ENCODE results near the gene MTG1. TPM values are rescaled to one million over a fixed set of nuclear protein-coding genes. Genes with fewer than 3 reads are reported as not detected.

Gene MTG1
- total and polyA plus RNA-seq, 2 donors (not counting 1 experiment from before 2014, with no cell fraction given), result 90.0 to 117 TPM

DNA sequence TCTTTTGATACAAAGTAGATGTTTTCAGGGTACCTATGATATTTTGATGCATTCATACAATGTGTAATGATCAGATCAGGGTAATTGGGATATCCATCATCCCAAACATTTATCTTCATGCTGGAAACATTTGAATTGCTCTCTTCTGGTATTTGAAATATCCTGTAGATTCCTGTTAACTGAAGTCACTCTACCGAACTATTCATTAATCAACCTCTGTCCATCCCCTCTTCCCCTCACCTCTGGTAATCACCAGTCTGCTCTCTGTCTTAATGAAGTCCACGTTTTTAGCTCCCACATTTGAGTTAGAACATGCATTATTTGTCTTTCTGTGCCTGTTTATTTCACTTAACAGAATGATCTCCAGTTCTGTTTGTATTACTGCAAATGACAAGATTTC lies 11.3 kb downstream of the MTG1 start:
- Mint-ChIP-seq H3K27ac (peak overlapping the region; percentile 51), H3K27me3 (no peaks in the 10 kb centered on the region), H3K4me3 (no peak overlapping the region), H3K9me3 (ENCODE audit: insufficient read depth) (no peaks in the 10 kb centered on the region), H3K4me1 (peaks cover 61% of the 10 kb centered on the region)
- peaks cover 0 to 6% (median 3%) of the 10 kb centered on the region in 3 donors for H3K9me3 ChIP-seq (ENCODE audit: control extremely low read depth in 1 of 3, control insufficient read depth in 2 of 3, insufficient read depth in 1 of 3, low read length in 2 of 3)
- no peaks in the 10 kb centered on the region for H3K27me3 ChIP-seq (replicated peaks in 1 of 4; ENCODE audit: control extremely low read depth in 1 of 4, control insufficient read depth in 3 of 4, insufficient read depth in 4 of 4, low read length in 3 of 4)
- peaks cover 20 to 23% of the 10 kb centered on the region in 2 donors for H3K4me1 ChIP-seq (ENCODE audit: control insufficient read depth in 2 of 2, insufficient read depth in 2 of 2, low read length in 2 of 2)
- CTCF ChIA-PET, result no interaction called here
- ATAC-seq (ENCODE audit: low read depth), result no peak
- peaks cover 13 to 53% of the 10 kb centered on the region in 2 experiments for H3K36me3 ChIP-seq (replicated peaks in 1 of 2; ENCODE audit: control extremely low read depth in 1 of 2, control insufficient read depth in 1 of 2, extremely low read depth in 1 of 2, insufficient read depth in 2 of 2, low read length in 1 of 2)
- TF ChIP-seq EZH2 (IDR thresholded peaks at IDR 0.05; ENCODE audit: borderline replicate concordance, insufficient read depth, low read depth, low read length, poor library complexity, severe bottlenecking), result no peak
- TF ChIP-seq, protein P1, sequence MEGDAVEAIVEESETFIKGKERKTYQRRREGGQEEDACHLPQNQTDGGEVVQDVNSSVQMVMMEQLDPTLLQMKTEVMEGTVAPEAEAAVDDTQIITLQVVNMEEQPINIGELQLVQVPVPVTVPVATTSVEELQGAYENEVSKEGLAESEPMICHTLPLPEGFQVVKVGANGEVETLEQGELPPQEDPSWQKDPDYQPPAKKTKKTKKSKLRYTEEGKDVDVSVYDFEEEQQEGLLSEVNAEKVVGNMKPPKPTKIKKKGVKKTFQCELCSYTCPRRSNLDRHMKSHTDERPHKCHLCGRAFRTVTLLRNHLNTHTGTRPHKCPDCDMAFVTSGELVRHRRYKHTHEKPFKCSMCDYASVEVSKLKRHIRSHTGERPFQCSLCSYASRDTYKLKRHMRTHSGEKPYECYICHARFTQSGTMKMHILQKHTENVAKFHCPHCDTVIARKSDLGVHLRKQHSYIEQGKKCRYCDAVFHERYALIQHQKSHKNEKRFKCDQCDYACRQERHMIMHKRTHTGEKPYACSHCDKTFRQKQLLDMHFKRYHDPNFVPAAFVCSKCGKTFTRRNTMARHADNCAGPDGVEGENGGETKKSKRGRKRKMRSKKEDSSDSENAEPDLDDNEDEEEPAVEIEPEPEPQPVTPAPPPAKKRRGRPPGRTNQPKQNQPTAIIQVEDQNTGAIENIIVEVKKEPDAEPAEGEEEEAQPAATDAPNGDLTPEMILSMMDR (IDR thresholded peaks at IDR 0.05), result no peak
- peaks cover 65% of the 10 kb centered on the region for H4K20me1 ChIP-seq (ENCODE audit: control insufficient read depth, insufficient read depth, low read length, poor library complexity, severe bottlenecking)
- no peak overlapping the region for H3K27ac ChIP-seq (ENCODE audit: low read length in 2 of 2)
- no peak overlapping the region for H3K4me2 ChIP-seq (replicated peaks; ENCODE audit: low read depth, low read length, poor library complexity, severe bottlenecking)
- peaks cover 33% of the 10 kb centered on the region for H3K79me2 ChIP-seq (ENCODE audit: control insufficient read depth, insufficient read depth, low read length)
- no peak for DNase-seq
- intact Hi-C loops (cut with micrococcal nuclease), result loop anchor here (10.0 kb wide), 1 partner anchor 90 kb away; no protein-coding TSS in a partner anchor
- H2AFZ ChIP-seq (ENCODE audit: insufficient read depth, low read depth, low read length, poor library complexity, severe bottlenecking), result no peak overlapping the region
- H3K9ac ChIP-seq (ENCODE audit: low read length), result no peak overlapping the region
- POLR2A ChIA-PET, result interaction anchor here (1.2 kb wide), 1 partner anchor 15 kb away, joined by 10 read pairs; no protein-coding TSS in a partner anchor
- no peak overlapping the region for H3K4me3 ChIP-seq (ENCODE audit: control extremely low read depth in 1 of 5, extremely low read depth in 1 of 5, insufficient read depth in 1 of 5, low read depth in 2 of 5, low read length in 4 of 5)
- WGBS (ENCODE audit: insufficient coverage), result 100% methylated on average over 1 of the region's 2 CpGs

GRCh38 chr10:133405844-133406527 lies 12.0 kb downstream of the MTG1 start:
- Histone ChIP-seq H3K79me2 (ENCODE audit: control insufficient read depth, insufficient read depth, low read length) (peaks cover 40% of the 10 kb centered on the region), H3K4me2 (replicated peaks; ENCODE audit: low read depth, low read length, poor library complexity, severe bottlenecking) (peak overlapping the region; percentile 12), H3K9me3 (ENCODE audit: control extremely low read depth in 1 of 3, control insufficient read depth in 2 of 3, insufficient read depth in 1 of 3, low read length in 2 of 3) (peaks cover 4 to 9% (median 4%) of the 10 kb centered on the region in 3 donors), H2AFZ (ENCODE audit: insufficient read depth, low read depth, low read length, poor library complexity, severe bottlenecking) (no peak overlapping the region), H3K27ac (ENCODE audit: low read length in 2 of 2) (peak overlapping the region in 1 of 2 donors; percentile 11), H3K4me3 (ENCODE audit: control extremely low read depth in 1 of 5, extremely low read depth in 1 of 5, insufficient read depth in 1 of 5, low read depth in 2 of 5, low read length in 4 of 5) (no peak overlapping the region), H3K9ac (ENCODE audit: low read length) (no peak overlapping the region), H3K36me3 (replicated peaks in 1 of 2; ENCODE audit: control extremely low read depth in 1 of 2, control insufficient read depth in 1 of 2, extremely low read depth in 1 of 2, insufficient read depth in 2 of 2, low read length in 1 of 2) (peaks cover 13 to 61% of the 10 kb centered on the region in 2 experiments), H4K20me1 (ENCODE audit: control insufficient read depth, insufficient read depth, low read length, poor library complexity, severe bottlenecking) (peaks cover 60% of the 10 kb centered on the region), H3K27me3 (replicated peaks in 1 of 4; ENCODE audit: control extremely low read depth in 1 of 4, control insufficient read depth in 3 of 4, insufficient read depth in 4 of 4, low read length in 3 of 4) (no peaks in the 10 kb centered on the region), H3K4me1 (ENCODE audit: control insufficient read depth in 2 of 2, insufficient read depth in 2 of 2, low read length in 2 of 2) (peaks cover 15 to 16% of the 10 kb centered on the region in 2 donors)
- Mint-ChIP-seq H3K9me3 (ENCODE audit: insufficient read depth) (no peaks in the 10 kb centered on the region), H3K27me3 (no peaks in the 10 kb centered on the region), H3K4me3 (no peak overlapping the region), H3K4me1 (peaks cover 55% of the 10 kb centered on the region), H3K27ac (peak overlapping the region; percentile 56)
- ChIA-PET POLR2A (interaction anchor here (1.2 kb wide), 1 partner anchor 16 kb away, joined by 10 read pairs; no protein-coding TSS in a partner anchor), CTCF (no interaction called here)
- TF ChIP-seq, protein P1 (IDR thresholded peaks at IDR 0.05), result no peak
- TF ChIP-seq EZH2 (IDR thresholded peaks at IDR 0.05; ENCODE audit: borderline replicate concordance, insufficient read depth, low read depth, low read length, poor library complexity, severe bottlenecking), result no peak
- intact Hi-C loops (cut with micrococcal nuclease), result loop anchor here (10.0 kb wide), 1 partner anchor 89 kb away; no protein-coding TSS in a partner anchor
- 59% methylated on average over 6 of the region's 8 CpGs for WGBS (ENCODE audit: insufficient coverage)
- peak; percentile 8 for DNase-seq
- no peak for ATAC-seq (ENCODE audit: low read depth)

Measured in B cell (primary cell).